GM23338 (cell line): ENCODE data around the gene KIFC3.

ENCODE experiments used
- CREB1 ChIP-seq: fragments of 250-450 bp; sonication (Bioruptor Pico); IDR thresholded peaks from 2 replicates; pipeline ENCODE4 v1.5.0; 2020; ENCODE audit warnings: low read depth, mild to moderate bottlenecking, moderate library complexity
- CTCF ChIP-seq, 2 experiments: fragments of 200-600 bp in 1 of 2; sonication (generic) in 1 of 2; conservative IDR thresholded peaks; 2 replicates each; pipeline versions ENCODE4 v1.5.1 to v1.6.1; 2016 to 2017; ENCODE audit warnings: antibody characterized with exemption in 2 of 2, low read depth in 2 of 2, mild to moderate bottlenecking in 2 of 2, moderate library complexity in 1 of 2
- ETS1 ChIP-seq: IDR thresholded peaks from 2 replicates; pipeline ENCODE4 v1.6.1; 2016; ENCODE audit warnings: antibody characterized with exemption
- EZH2 ChIP-seq: fragments of 200-600 bp; sonication (generic); IDR thresholded peaks from one replicate; pipeline ENCODE4 v1.8.0; 2017; ENCODE audit warnings: antibody characterized with exemption, mild to moderate bottlenecking, low read depth; ENCODE audit not compliant: unreplicated experiment
- EZH2phosphoT487 ChIP-seq: fragments of 200-600 bp; sonication (generic); IDR thresholded peaks from one replicate; pipeline ENCODE4 v1.8.1; 2018; ENCODE audit warnings: antibody characterized with exemption; ENCODE audit not compliant: unreplicated experiment
- JUNB ChIP-seq: IDR thresholded peaks from one replicate; pipeline ENCODE4 v1.6.1; 2016; ENCODE audit warnings: antibody characterized with exemption; ENCODE audit not compliant: unreplicated experiment
- NANOG ChIP-seq: IDR thresholded peaks from 2 replicates; pipeline ENCODE4 v1.6.1; 2016; ENCODE audit warnings: antibody characterized with exemption, borderline replicate concordance
- POLR2AphosphoS5 ChIP-seq: IDR thresholded peaks from 2 replicates; pipeline ENCODE4 v1.6.1; 2016; ENCODE audit warnings: antibody characterized with exemption, low read depth
- REST ChIP-seq: IDR thresholded peaks from one replicate; pipeline ENCODE4 v1.6.1; 2018; ENCODE audit warnings: antibody characterized with exemption; ENCODE audit not compliant: unreplicated experiment
- STAT1 ChIP-seq: IDR thresholded peaks from one replicate; pipeline ENCODE4 v1.6.1; 2016; ENCODE audit warnings: antibody characterized with exemption; ENCODE audit not compliant: unreplicated experiment
- ZNF331 ChIP-seq: fragments of 250-450 bp; sonication (Bioruptor Pico); IDR thresholded peaks from 2 replicates; pipeline ENCODE4 v1.5.0; 2020; ENCODE audit warnings: low read depth, mild to moderate bottlenecking, moderate library complexity
- ZNF462 ChIP-seq: fragments of 250-450 bp; sonication (Bioruptor Pico); IDR thresholded peaks from 2 replicates; pipeline ENCODE4 v1.5.0; 2020; ENCODE audit warnings: mild to moderate bottlenecking, moderate library complexity

GRCh38 chr16:57766714-57767348, 35.5 kb downstream of the KIFC3 start:
- no peak for TF ChIP-seq POLR2AphosphoS5
- no peak for TF ChIP-seq CTCF (conservative IDR thresholded peaks at IDR 0.05; ENCODE audit: low read depth in 2 of 2)
- no peak for TF ChIP-seq STAT1
- TF ChIP-seq CREB1: no peak
- TF ChIP-seq REST: no peak
- TF ChIP-seq EZH2phosphoT487: no peak
- TF ChIP-seq EZH2: no peak
- no peak for TF ChIP-seq ETS1
- TF ChIP-seq JUNB: no peak
- no peak for TF ChIP-seq ZNF331 (CRISPR knock-in tag)
- no peak for TF ChIP-seq NANOG
- TF ChIP-seq ZNF462 (CRISPR knock-in tag): no peak
